ENCODE results near the gene TLE1. TPM values are rescaled to one million over a fixed set of nuclear protein-coding genes. Genes with fewer than 3 reads are reported as not detected.

Gene TLE1
- total RNA-seq, 2 donors from 2014 or later = 1.0 to 2.4 TPM

DNA sequence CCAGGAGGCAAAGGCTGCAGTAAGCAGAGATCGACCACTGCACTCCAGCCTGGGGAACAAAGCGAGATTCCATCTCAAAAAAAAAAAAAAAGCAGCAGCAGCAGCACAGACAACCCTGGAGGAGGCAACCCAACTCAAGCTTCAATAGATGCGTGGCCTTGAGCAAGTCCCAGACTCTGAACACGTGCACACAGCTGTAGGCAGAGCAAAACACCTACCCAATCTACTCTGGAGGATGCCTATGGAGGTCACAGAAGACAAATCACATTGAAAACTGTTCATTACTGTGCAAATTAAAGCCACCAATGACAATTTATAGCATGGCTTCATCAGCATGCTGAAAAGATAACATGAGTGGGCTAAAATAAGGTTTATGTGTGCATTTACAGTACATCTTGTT, 7.2 kb downstream of the TLE1 start:
- Mint-ChIP-seq H3K4me3 (no peak overlapping the region), H3K9me3 (no peaks in the 10 kb centered on the region), H3K4me1 (ENCODE audit: low read depth in 2 of 2) (peaks cover 22 to 28% of the 10 kb centered on the region in 2 donors), H3K27ac (no peak overlapping the region), H3K36me3 (peaks cover 4% of the 10 kb centered on the region), H3K27me3 (peaks cover 0 to 3% of the 10 kb centered on the region in 2 donors)
- DNase-seq (ENCODE audit: low spot score) (no peak), ATAC-seq (no peak)

- peaks cover 0 to 3% of the 10 kb centered on the region in 2 donors for H3K27me3 Mint-ChIP-seq
- no peak for DNase-seq (ENCODE audit: low spot score)
- H3K4me3 Mint-ChIP-seq = no peak overlapping the region
- no peaks in the 10 kb centered on the region for H3K9me3 Mint-ChIP-seq
- H3K36me3 Mint-ChIP-seq = peaks cover 9% of the 10 kb centered on the region
- peaks cover 27 to 29% of the 10 kb centered on the region in 2 donors for H3K4me1 Mint-ChIP-seq (ENCODE audit: low read depth in 2 of 2)
- H3K27ac Mint-ChIP-seq = no peak overlapping the region
- ATAC-seq = no peak
These were observed 8.8 kb downstream of the TLE1 start for GRCh38 chr9:81680506-81680905.

- no peaks in the 10 kb centered on the region for H3K9me3 Mint-ChIP-seq
- no peak overlapping the region for H3K4me3 Mint-ChIP-seq
- peaks cover 9% of the 10 kb centered on the region for H3K36me3 Mint-ChIP-seq
- ATAC-seq (no peak), DNase-seq (ENCODE audit: low spot score) (no peak)
- peaks cover 0 to 3% of the 10 kb centered on the region in 2 donors for H3K27me3 Mint-ChIP-seq
- H3K27ac Mint-ChIP-seq = no peak overlapping the region
- H3K4me1 Mint-ChIP-seq (ENCODE audit: low read depth in 2 of 2) = peaks cover 27 to 29% of the 10 kb centered on the region in 2 donors
These were observed 9.3 kb downstream of the TLE1 start for GRCh38 chr9:81680006-81680405.

GRCh38 chr9:81678088-81678487, 11.3 kb downstream of the TLE1 start:
- Mint-ChIP-seq H3K27me3 (peaks cover 0 to 3% of the 10 kb centered on the region in 2 donors), H3K27ac (no peak overlapping the region), H3K36me3 (peaks cover 9% of the 10 kb centered on the region), H3K4me3 (no peak overlapping the region), H3K4me1 (ENCODE audit: low read depth in 2 of 2) (peaks cover 32 to 35% of the 10 kb centered on the region in 2 donors), H3K9me3 (no peaks in the 10 kb centered on the region)
- ATAC-seq (no peak), DNase-seq (ENCODE audit: low spot score) (no peak)

GRCh38 chr9:81676395-81676794, 13.0 kb downstream of the TLE1 start:
- Mint-ChIP-seq H3K9me3 (no peaks in the 10 kb centered on the region), H3K27me3 (no peaks in the 10 kb centered on the region), H3K27ac (no peak overlapping the region), H3K36me3 (peaks cover 12% of the 10 kb centered on the region), H3K4me1 (ENCODE audit: low read depth in 2 of 2) (peaks cover 20 to 21% of the 10 kb centered on the region in 2 donors), H3K4me3 (no peak overlapping the region)
- DNase-seq (ENCODE audit: low spot score) (no peak), ATAC-seq (no peak)

DNA sequence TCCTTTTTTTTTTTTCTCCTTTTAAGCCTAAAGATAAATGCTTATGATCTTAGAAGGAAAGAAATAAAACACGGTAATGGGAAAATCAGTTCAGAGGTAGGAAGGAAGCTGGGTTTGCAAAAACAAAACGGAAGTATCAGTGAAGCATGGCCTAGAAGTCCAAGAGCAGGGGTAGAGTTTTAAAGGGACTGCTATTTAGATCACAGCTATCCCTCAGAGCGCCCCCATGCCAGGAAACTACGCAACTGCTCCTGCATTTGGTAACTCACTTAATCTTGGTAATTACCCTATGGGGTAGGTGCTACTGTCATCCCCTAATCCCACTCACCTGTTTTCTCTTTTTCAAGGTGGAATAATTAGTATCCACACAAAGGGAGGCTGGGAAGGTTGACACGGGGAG, 16.0 kb downstream of the TLE1 start:
- H3K36me3 Mint-ChIP-seq = peaks cover 12% of the 10 kb centered on the region
- H3K27me3 Mint-ChIP-seq = no peaks in the 10 kb centered on the region
- H3K4me1 Mint-ChIP-seq (ENCODE audit: low read depth in 2 of 2) = peaks cover 15% of the 10 kb centered on the region in 2 donors
- DNase-seq (ENCODE audit: low spot score) = no peak
- H3K4me3 Mint-ChIP-seq = no peak overlapping the region
- no peak for ATAC-seq
- no peak overlapping the region for H3K27ac Mint-ChIP-seq
- no peaks in the 10 kb centered on the region for H3K9me3 Mint-ChIP-seq

DNA sequence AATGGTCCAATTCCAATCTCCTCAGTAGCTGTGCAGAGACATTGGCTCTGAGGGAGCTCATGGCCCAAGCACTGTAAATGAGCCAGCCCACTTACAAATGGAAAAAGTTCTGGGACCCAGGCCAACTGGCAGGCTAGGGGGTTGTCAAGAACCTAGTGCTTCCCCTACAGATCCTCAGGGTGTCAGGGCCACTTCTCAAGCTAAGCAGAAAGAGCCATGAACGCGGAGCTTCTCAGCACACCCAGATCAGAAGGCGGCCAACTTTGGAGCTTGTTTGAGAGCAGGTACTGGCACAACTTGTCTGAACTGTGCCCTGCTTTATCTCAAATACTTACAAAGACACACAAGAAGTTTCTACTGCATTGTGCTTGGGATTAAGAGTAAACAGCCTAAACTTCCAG, 17.5 kb downstream of the TLE1 start:
- ATAC-seq (no peak), DNase-seq (ENCODE audit: low spot score) (no peak)
- H3K27me3 Mint-ChIP-seq = no peaks in the 10 kb centered on the region
- H3K4me1 Mint-ChIP-seq (ENCODE audit: low read depth in 2 of 2) = peaks cover 15% of the 10 kb centered on the region in 2 donors
- H3K4me3 Mint-ChIP-seq = no peak overlapping the region
- peaks cover 12% of the 10 kb centered on the region for H3K36me3 Mint-ChIP-seq
- H3K27ac Mint-ChIP-seq = no peak overlapping the region
- no peaks in the 10 kb centered on the region for H3K9me3 Mint-ChIP-seq

GRCh38 chr9:81669866-81670265, 19.5 kb downstream of the TLE1 start:
- Mint-ChIP-seq H3K9me3 (no peaks in the 10 kb centered on the region), H3K4me1 (ENCODE audit: low read depth in 2 of 2) (peaks cover 10 to 22% of the 10 kb centered on the region in 2 donors), H3K4me3 (no peak overlapping the region), H3K36me3 (peaks cover 6% of the 10 kb centered on the region), H3K27ac (no peak overlapping the region), H3K27me3 (no peaks in the 10 kb centered on the region)
- DNase-seq (ENCODE audit: low spot score) = no peak
- no peak for ATAC-seq

- Mint-ChIP-seq H3K27me3 (no peaks in the 10 kb centered on the region), H3K4me1 (ENCODE audit: low read depth in 2 of 2) (peaks cover 8 to 25% of the 10 kb centered on the region in 2 donors), H3K27ac (no peak overlapping the region), H3K9me3 (no peaks in the 10 kb centered on the region), H3K36me3 (peaks cover 6% of the 10 kb centered on the region), H3K4me3 (no peak overlapping the region)
- no peak for DNase-seq (ENCODE audit: low spot score)
- no peak for ATAC-seq
These were observed 20.2 kb downstream of the TLE1 start for GRCh38 chr9:81669041-81669651.

GRCh38 chr9:81666123-81666522, 23.2 kb downstream of the TLE1 start:
- ATAC-seq = no peak
- H3K27me3 Mint-ChIP-seq = no peaks in the 10 kb centered on the region
- H3K27ac Mint-ChIP-seq = peak overlapping the region in 1 of 2 donors; percentile 12
- H3K4me1 Mint-ChIP-seq (ENCODE audit: low read depth in 2 of 2) = peaks cover 3 to 26% of the 10 kb centered on the region in 2 donors
- no peaks in the 10 kb centered on the region for H3K9me3 Mint-ChIP-seq
- no peak for DNase-seq (ENCODE audit: low spot score)
- H3K36me3 Mint-ChIP-seq = no peaks in the 10 kb centered on the region
- H3K4me3 Mint-ChIP-seq = no peak overlapping the region

- Mint-ChIP-seq H3K9me3 (no peaks in the 10 kb centered on the region), H3K4me1 (ENCODE audit: low read depth in 2 of 2) (peaks cover 3 to 26% of the 10 kb centered on the region in 2 donors), H3K36me3 (no peaks in the 10 kb centered on the region), H3K4me3 (no peak overlapping the region), H3K27ac (peak overlapping the region in 1 of 2 donors; percentile 12), H3K27me3 (no peaks in the 10 kb centered on the region)
- ATAC-seq (no peak), DNase-seq (ENCODE audit: low spot score) (no peak)
These were observed 23.9 kb downstream of the TLE1 start for GRCh38 chr9:81665322-81665871.

GRCh38 chr9:81664638-81665222, 24.6 kb downstream of the TLE1 start:
- no peak overlapping the region for H3K4me3 Mint-ChIP-seq
- H3K36me3 Mint-ChIP-seq = no peaks in the 10 kb centered on the region
- H3K4me1 Mint-ChIP-seq (ENCODE audit: low read depth in 2 of 2) = peaks cover 7 to 26% of the 10 kb centered on the region in 2 donors
- DNase-seq (ENCODE audit: low spot score) (no peak), ATAC-seq (no peak)
- H3K27me3 Mint-ChIP-seq = no peaks in the 10 kb centered on the region
- no peaks in the 10 kb centered on the region for H3K9me3 Mint-ChIP-seq
- peak overlapping the region in 1 of 2 donors; percentile 12 for H3K27ac Mint-ChIP-seq

DNA sequence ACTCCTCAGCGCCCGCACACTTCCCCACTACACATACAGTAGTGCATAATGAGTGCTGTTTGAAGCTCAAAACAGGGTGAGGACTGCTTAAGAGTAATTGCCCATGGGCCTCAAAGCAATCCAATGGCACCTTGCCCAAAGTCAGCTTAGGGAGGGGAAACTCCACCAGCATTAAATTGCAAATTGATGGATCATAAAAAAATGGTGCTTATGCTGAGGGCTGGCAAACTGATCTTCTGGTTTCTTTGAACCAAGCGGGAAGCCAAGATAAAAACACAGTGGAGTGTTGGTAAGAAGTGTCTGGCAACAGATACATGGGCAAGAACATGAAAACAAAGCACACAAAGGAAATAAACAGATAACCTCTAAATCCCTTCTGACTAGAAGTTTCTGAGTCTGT, 28.0 kb downstream of the TLE1 start:
- no peaks in the 10 kb centered on the region for H3K36me3 Mint-ChIP-seq
- H3K27me3 Mint-ChIP-seq = no peaks in the 10 kb centered on the region
- peaks cover 18 to 34% of the 10 kb centered on the region in 2 donors for H3K4me1 Mint-ChIP-seq (ENCODE audit: low read depth in 2 of 2)
- no peak overlapping the region for H3K27ac Mint-ChIP-seq
- DNase-seq (ENCODE audit: low spot score) (no peak), ATAC-seq (no peak)
- no peaks in the 10 kb centered on the region for H3K9me3 Mint-ChIP-seq
- H3K4me3 Mint-ChIP-seq = no peak overlapping the region

DNA sequence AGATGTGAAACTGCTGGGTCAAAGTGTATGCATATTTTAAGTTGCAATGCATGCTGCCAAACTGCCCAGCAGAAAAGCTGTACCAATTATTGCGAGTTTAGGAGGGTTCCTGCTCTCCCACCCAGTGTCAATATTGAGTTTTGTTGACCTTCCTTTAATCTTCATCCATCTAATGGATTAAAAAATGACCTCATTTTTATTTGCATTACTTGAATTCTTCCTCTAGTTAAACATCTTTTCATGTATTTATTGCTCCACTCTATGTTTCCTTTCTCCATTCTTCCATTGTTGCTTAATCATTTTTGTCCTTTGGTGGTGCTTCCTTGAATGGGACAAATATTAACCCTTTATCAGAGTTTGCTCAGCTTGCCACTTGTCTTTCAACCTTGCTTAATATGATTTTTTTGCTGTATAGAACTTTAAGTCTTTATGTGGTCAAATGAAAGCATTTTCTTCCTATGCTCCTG, 32.4 kb downstream of the TLE1 start:
- DNase-seq (ENCODE audit: low spot score) = no peak
- ATAC-seq = no peak
- H3K27me3 Mint-ChIP-seq = no peaks in the 10 kb centered on the region
- peaks cover 29 to 36% of the 10 kb centered on the region in 2 donors for H3K4me1 Mint-ChIP-seq (ENCODE audit: low read depth in 2 of 2)
- no peaks in the 10 kb centered on the region for H3K9me3 Mint-ChIP-seq
- H3K36me3 Mint-ChIP-seq = no peaks in the 10 kb centered on the region
- no peak overlapping the region for H3K4me3 Mint-ChIP-seq
- no peak overlapping the region for H3K27ac Mint-ChIP-seq

All from natural killer cell treated with Interleukin-12 subunit alpha and Interleukin-12 subunit beta and Interleukin-15 and Interleukin-18, amount 100 ng/mL, for 72 hours (primary cell).